Thyroid gland (tissue), 4 donors: ENCODE measurements around the gene NFIA.

Experiments
- CTCF ChIP-seq, 6 experiments: fragments of 200-600 bp in 3 of 6; fragments of 450-650 bp in 3 of 6; sonication (generic) in 3 of 6; IDR thresholded peaks; one replicate each; pipeline ENCODE4 v1.5.1; 2016 to 2019; ENCODE audit warnings: antibody characterized with exemption in 6 of 6, mild to moderate bottlenecking in 2 of 6, inconsistent platforms in 1 of 6, moderate library complexity in 1 of 6
- POLR2A ChIP-seq, 2 donors: fragments of 450-650 bp; IDR thresholded peaks; one replicate each; pipeline ENCODE4 v1.6.1; 2017; ENCODE audit warnings: antibody characterized with exemption in 2 of 2, mild to moderate bottlenecking in 2 of 2, moderate library complexity in 1 of 2

GRCh38 chr1:61330571-61330970 is 248.2 kb downstream of the NFIA start:
- TF ChIP-seq CTCF (IDR thresholded peaks at IDR 0.05) (no peak), POLR2A (IDR thresholded peaks at IDR 0.05) (no peak)
